Caco-2 (cell line): ENCODE data around the gene EID1. TPM values are rescaled to one million over a fixed set of nuclear protein-coding genes. Genes with fewer than 3 reads are reported as not detected.

Source experiments
- Bru-seq: library from RNA; stranded (reverse); fragments of 400-500 nt; gene quantifications from one replicate; lab custom pipeline; 2021; lab: Mats Ljungman, UMichigan
- BruChase-seq, 2 experiments: library from RNA; stranded (reverse); fragments of 400-500 nt; gene quantifications; one replicate each; lab custom pipeline; 2021; lab: Mats Ljungman, UMichigan
- BruUV-seq: library from RNA; stranded (reverse); fragments of 400-500 nt; replicated peaks from 2 replicates; lab custom pipeline; 2021; lab: Mats Ljungman, UMichigan
- CTCF ChIA-PET: fragments of 300-600 bp; sonication (Branson Sonifier 250); formaldehyde crosslinking; loops from one replicate; lab custom pipeline; 2022; ENCODE audit warnings: antibody characterized with exemption; lab: Charles Lee
- POLR2A ChIA-PET: fragments of 300-600 bp; sonication (Branson Sonifier 250); formaldehyde crosslinking; loops from one replicate; lab custom pipeline; 2022; ENCODE audit warnings: antibody characterized with exemption; lab: Charles Lee
- DNase-seq, 2 experiments: peaks; one replicate each; pipeline versions ENCODE4 v3.0.0 to v3.0.0-alpha.2; 2020 to 2022
- H3K27me3 ChIP-seq: replicated peaks from 2 replicates; pipeline ENCODE4 v1.6.0; 2011; ENCODE audit warnings: low read length; ENCODE audit not compliant: control insufficient read depth, insufficient read depth
- H3K36me3 ChIP-seq: 2 replicates; pipeline ENCODE4 v1.5.1; 2011; ENCODE audit warnings: low read length; ENCODE audit not compliant: control insufficient read depth, insufficient read depth
- H3K4me1 ChIP-seq: fragments of 250-450 bp; sonication (Bioruptor Pico); 2 replicates; pipeline ENCODE4 v1.5.1; 2020; ENCODE audit warnings: mild to moderate bottlenecking
- H3K4me3 ChIP-seq: 2 replicates; pipeline ENCODE4 v1.5.1; 2011; ENCODE audit warnings: low read depth, mild to moderate bottlenecking, control low read depth, low read length
- H3K9me3 ChIP-seq: fragments of 250-450 bp; sonication (Bioruptor Pico); 2 replicates; pipeline ENCODE4 v1.5.1; 2020; ENCODE audit warnings: mild to moderate bottlenecking, moderate library complexity
- H3K27ac Mint-ChIP-seq: one replicate; pipeline ENCODE4 v1.8.0; 2022; ENCODE audit warnings: mixed read lengths; ENCODE audit not compliant: unreplicated experiment
- H3K27me3 Mint-ChIP-seq: one replicate; pipeline ENCODE4 v1.8.0; 2022; ENCODE audit warnings: mixed read lengths; ENCODE audit not compliant: insufficient read depth, unreplicated experiment
- H3K36me3 Mint-ChIP-seq: one replicate; pipeline ENCODE4 v1.8.0; 2022; ENCODE audit warnings: mild to moderate bottlenecking, mixed read lengths; ENCODE audit not compliant: insufficient read depth, unreplicated experiment
- H3K4me1 Mint-ChIP-seq: one replicate; pipeline ENCODE4 v1.8.0; 2022; ENCODE audit warnings: low read depth, mixed read lengths; ENCODE audit not compliant: unreplicated experiment
- H3K4me3 Mint-ChIP-seq: one replicate; pipeline ENCODE4 v1.8.0; 2022; ENCODE audit warnings: mild to moderate bottlenecking, moderate library complexity, mixed read lengths; ENCODE audit not compliant: unreplicated experiment
- H3K9me3 Mint-ChIP-seq: one replicate; pipeline ENCODE4 v1.8.0; 2022; ENCODE audit warnings: mixed read lengths; ENCODE audit not compliant: unreplicated experiment
- intact Hi-C: fragments of 100-400 bp; cut with micrococcal nuclease; formaldehyde crosslinking; loops from one replicate; pipeline ENCODE4 v1.10.0; 2022; ENCODE audit not compliant: unreplicated experiment
- long read RNA-seq: library from polyadenylated mRNA; stranded (forward); transcript quantifications from one replicate; pipeline ENCODE4 v2.0.0, GENCODE V29; 2022
- total RNA-seq: library from RNA; stranded (reverse); gene quantifications from 2 replicates; pipeline ENCODE4 v1.2.3, GENCODE V29; 2022
- TF ChIP-seq, protein P1 (sequence below), 2 experiments: fragments of 200-600 bp in 1 of 2; IDR thresholded peaks; 1 replicate in 1 of 2; 2 replicates in 1 of 2; pipeline versions ENCODE4 v1.5.1 to v1.8.0; 2011 to 2022; ENCODE audit warnings: antibody characterized with exemption in 1 of 2, control low read depth in 1 of 2, inconsistent platforms in 1 of 2, low read depth in 1 of 2, low read length in 1 of 2, mild to moderate bottlenecking in 1 of 2, moderate library complexity in 1 of 2; ENCODE audit not compliant: insufficient read depth in 1 of 2, severe bottlenecking in 1 of 2, unreplicated experiment in 1 of 2

EID1 gene
- 60.6 and 63.6 TPM in 2 replicates for total RNA-seq
- percentile 91 among the genes with signal in this experiment for Bru-seq, nascent RNA
- percentile 97 among the genes with signal in this experiment for BruChase-seq, experiment 1, labeled RNA remaining after a 2-hour chase
- percentile 99 among the genes with signal in this experiment for BruChase-seq, experiment 2, labeled RNA remaining after a 6-hour chase
- long read RNA-seq, transcript EID1-201 (1 exons, 2,298 nt) = major isoform, 250 of 252 reads
- long read RNA-seq, partial matches to known transcripts = 0 of 252 reads
- long read RNA-seq, other reads (novel, unspliced or antisense) = 2 of 252 reads

DNA sequence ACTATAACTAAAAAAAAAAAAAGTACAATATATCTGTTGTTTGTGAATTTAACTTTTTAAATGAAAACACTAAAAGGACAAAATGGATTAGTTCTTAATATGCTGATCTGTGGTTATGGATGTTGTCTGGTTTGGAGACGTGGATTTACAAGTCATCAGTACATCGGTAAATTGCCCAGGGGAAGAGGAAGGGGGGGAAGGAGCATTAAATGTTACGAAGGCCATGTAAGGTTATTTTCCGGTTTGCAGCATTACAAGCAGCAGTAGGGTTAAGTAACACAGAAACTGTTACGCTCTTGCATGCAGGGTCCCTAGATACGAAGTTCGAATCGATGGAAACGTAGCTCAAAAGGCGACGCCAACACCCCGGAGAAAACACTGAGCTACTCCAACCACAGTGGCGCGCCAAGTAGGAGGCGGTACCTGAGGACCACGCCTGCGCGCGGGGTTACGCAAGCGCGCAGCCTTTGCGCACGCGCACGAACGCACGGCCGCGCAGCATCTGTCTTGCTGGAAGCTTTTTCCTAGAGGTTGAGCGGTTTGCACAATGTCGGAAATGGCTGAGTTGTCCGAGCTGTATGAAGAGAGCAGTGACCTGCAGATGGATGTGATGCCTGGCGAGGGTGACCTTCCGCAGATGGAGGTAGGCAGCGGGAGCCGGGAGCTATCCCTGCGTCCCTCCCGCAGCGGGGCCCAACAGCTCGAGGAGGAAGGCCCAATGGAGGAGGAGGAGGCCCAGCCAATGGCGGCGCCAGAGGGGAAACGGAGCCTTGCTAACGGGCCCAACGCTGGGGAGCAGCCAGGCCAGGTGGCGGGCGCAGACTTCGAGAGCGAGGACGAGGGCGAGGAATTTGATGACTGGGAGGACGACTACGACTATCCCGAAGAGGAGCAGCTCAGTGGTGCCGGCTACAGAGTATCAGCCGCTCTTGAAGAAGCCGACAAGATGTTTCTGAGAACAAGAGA is at the start of gene EID1:
TSS of gene EID1 (plus strand) at position 505 of the 966 bp plus-strand sequence. CDS start at position 548, 43 bp downstream.
- Histone ChIP-seq H3K4me3 (peak within 1 kb of the TSS; percentile 73), H3K4me1 (peaks cover 12% of the 10 kb centered on the region), H3K36me3 (no peaks in the 10 kb centered on the region), H3K27me3 (no peaks in the 10 kb centered on the region), H3K9me3 (no peaks in the 10 kb centered on the region)
- TF ChIP-seq, protein P1, sequence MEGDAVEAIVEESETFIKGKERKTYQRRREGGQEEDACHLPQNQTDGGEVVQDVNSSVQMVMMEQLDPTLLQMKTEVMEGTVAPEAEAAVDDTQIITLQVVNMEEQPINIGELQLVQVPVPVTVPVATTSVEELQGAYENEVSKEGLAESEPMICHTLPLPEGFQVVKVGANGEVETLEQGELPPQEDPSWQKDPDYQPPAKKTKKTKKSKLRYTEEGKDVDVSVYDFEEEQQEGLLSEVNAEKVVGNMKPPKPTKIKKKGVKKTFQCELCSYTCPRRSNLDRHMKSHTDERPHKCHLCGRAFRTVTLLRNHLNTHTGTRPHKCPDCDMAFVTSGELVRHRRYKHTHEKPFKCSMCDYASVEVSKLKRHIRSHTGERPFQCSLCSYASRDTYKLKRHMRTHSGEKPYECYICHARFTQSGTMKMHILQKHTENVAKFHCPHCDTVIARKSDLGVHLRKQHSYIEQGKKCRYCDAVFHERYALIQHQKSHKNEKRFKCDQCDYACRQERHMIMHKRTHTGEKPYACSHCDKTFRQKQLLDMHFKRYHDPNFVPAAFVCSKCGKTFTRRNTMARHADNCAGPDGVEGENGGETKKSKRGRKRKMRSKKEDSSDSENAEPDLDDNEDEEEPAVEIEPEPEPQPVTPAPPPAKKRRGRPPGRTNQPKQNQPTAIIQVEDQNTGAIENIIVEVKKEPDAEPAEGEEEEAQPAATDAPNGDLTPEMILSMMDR (IDR thresholded peaks at IDR 0.05; ENCODE audit: insufficient read depth in 1 of 2, low read depth in 1 of 2, low read length in 1 of 2, severe bottlenecking in 1 of 2, unreplicated experiment in 1 of 2) = no peak
- Mint-ChIP-seq H3K4me3 (peak within 1 kb of the TSS; percentile 99), H3K27ac (peak within 1 kb of the TSS; percentile 95), H3K4me1 (peaks cover 17% of the 10 kb centered on the region), H3K9me3 (no peaks in the 10 kb centered on the region), H3K36me3 (peaks cover 12% of the 10 kb centered on the region), H3K27me3 (peaks cover 8% of the 10 kb centered on the region)
- CTCF ChIA-PET = interaction anchor here (0.5 to 1.9 kb wide), 6 partner anchors 16 to 1366 kb away, joined by 3 to 21 read pairs (median 4); no protein-coding TSS in a partner anchor
- DNase-seq = peak; percentile 89 to 91
- intact Hi-C loops = loop anchor here (1.0 to 5.0 kb wide), 2 partner anchors 67 to 279 kb away; partner anchors contain the start of genes CEP152 and COPS2
- TSS peak; percentile 85 for BruUV-seq
- POLR2A ChIA-PET = interaction anchor here (0.6 to 1.6 kb wide), 4 partner anchors 67 to 1735 kb away, joined by 3 to 5 read pairs (median 4); partner anchors contain the start of gene CEP152

- ChIA-PET CTCF (no interaction called here), POLR2A (no interaction called here)
- Mint-ChIP-seq H3K27ac (no peak overlapping the region), H3K4me3 (no peak overlapping the region), H3K27me3 (peaks cover 6% of the 10 kb centered on the region), H3K4me1 (peaks cover 3% of the 10 kb centered on the region), H3K9me3 (peaks cover 15% of the 10 kb centered on the region), H3K36me3 (no peaks in the 10 kb centered on the region)
- Histone ChIP-seq H3K36me3 (no peaks in the 10 kb centered on the region), H3K27me3 (no peaks in the 10 kb centered on the region), H3K4me1 (no peaks in the 10 kb centered on the region), H3K9me3 (peaks cover 7% of the 10 kb centered on the region; the same call in 1 of the 2 replicates), H3K4me3 (no peak overlapping the region)
- intact Hi-C loops = no loop called here
- no TSS peak for BruUV-seq
- TF ChIP-seq, protein P1 (IDR thresholded peaks at IDR 0.05; ENCODE audit: insufficient read depth in 1 of 2, low read depth in 1 of 2, low read length in 1 of 2, severe bottlenecking in 1 of 2, unreplicated experiment in 1 of 2) = no peak
- no peak for DNase-seq
Measured at GRCh38 chr15:48828471-48828870, 49.5 kb upstream of the EID1 start.

DNA sequence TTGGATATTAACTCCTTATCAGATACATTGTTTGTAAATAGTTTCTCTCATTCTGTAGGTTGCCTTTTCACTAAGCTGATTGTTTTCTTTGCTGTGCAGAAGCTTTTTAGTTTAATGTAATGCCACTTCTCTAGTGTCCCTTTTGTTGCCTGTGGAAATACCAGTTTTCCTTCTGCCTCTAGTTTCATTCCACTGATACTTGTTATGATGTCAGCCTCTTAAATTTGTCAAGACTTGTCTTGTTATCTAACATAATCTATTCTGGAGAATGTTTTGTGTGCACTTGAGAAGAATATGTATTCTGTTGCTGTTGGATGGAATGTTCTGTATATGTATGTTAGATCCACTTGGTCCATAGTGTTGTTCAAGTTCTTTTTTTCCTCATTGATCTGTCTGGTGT is 49.0 kb upstream of the EID1 start:
- Mint-ChIP-seq H3K27me3 (peaks cover 6% of the 10 kb centered on the region), H3K9me3 (peaks cover 19% of the 10 kb centered on the region), H3K4me3 (no peak overlapping the region), H3K27ac (no peak overlapping the region), H3K4me1 (no peaks in the 10 kb centered on the region), H3K36me3 (no peaks in the 10 kb centered on the region)
- intact Hi-C loops = no loop called here
- TF ChIP-seq, protein P1 (IDR thresholded peaks at IDR 0.05; ENCODE audit: insufficient read depth in 1 of 2, low read depth in 1 of 2, low read length in 1 of 2, severe bottlenecking in 1 of 2, unreplicated experiment in 1 of 2) = no peak
- CTCF ChIA-PET = no interaction called here
- POLR2A ChIA-PET = no interaction called here
- Histone ChIP-seq H3K4me1 (no peaks in the 10 kb centered on the region), H3K27me3 (no peaks in the 10 kb centered on the region), H3K36me3 (no peaks in the 10 kb centered on the region), H3K4me3 (no peak overlapping the region), H3K9me3 (peaks cover 7% of the 10 kb centered on the region; the same call in 1 of the 2 replicates)
- no peak for DNase-seq
- BruUV-seq = no TSS peak
